ENCODE data around the gene IGF2BP2. TPM values are rescaled to one million over a fixed set of nuclear protein-coding genes. Genes with fewer than 3 reads are reported as not detected.

Gene IGF2BP2
- total and polyA plus RNA-seq, 9 of the 15 experiments (the other 6 are each of a cell fraction or from before 2014, with no cell fraction given) = 3.2 to 59.6 (median 30.5) TPM

- Histone ChIP-seq H2AFZ (ENCODE audit: low read depth, low read length) (no peak overlapping the region), H3K79me2 (ENCODE audit: control insufficient read depth, insufficient read depth, low read length) (peaks cover 88% of the 10 kb centered on the region), H3K27me3 (ENCODE audit: control insufficient read depth in 2 of 2, insufficient read depth in 2 of 2, low read length in 2 of 2) (no peaks in the 10 kb centered on the region), H3K4me1 (replicated peaks in 1 of 2; ENCODE audit: control insufficient read depth in 2 of 2, insufficient read depth in 2 of 2, low read length in 2 of 2) (peaks cover 8 to 13% of the 10 kb centered on the region in 2 experiments; a peak in 2 of 5 replicates), H3K36me3 (ENCODE audit: control insufficient read depth, insufficient read depth, low read length) (no peaks in the 10 kb centered on the region), H3K9ac (ENCODE audit: insufficient read depth in 1 of 2, low read depth in 2 of 2, low read length in 2 of 2) (no peak overlapping the region), H4K20me1 (replicated peaks; ENCODE audit: control insufficient read depth, insufficient read depth, low read length) (peaks cover 14% of the 10 kb centered on the region; the same call in 1 of the 2 replicates), H3K4me3 (no peak overlapping the region), H3K9me3 (replicated peaks; ENCODE audit: control insufficient read depth, insufficient read depth, low read depth, low read length) (no peaks in the 10 kb centered on the region), H3K4me2 (ENCODE audit: insufficient read depth, low read length) (no peak overlapping the region), H3K27ac (ENCODE audit: extremely low read depth, low read depth, low read length) (no peak overlapping the region), H3K9me1 (ENCODE audit: control insufficient read depth, insufficient read depth, low read length) (no peaks in the 10 kb centered on the region)
- no peak for ATAC-seq
- intact Hi-C loops (cut with micrococcal nuclease) = no loop called here
- CTCF ChIA-PET (ENCODE audit: low intra/inter-chr PET ratio) = no interaction called here
- FAIRE-seq = no peak
- no peak for DNase-seq (ENCODE audit: extremely low read depth in 1 of 4, low spot score in 3 of 4)
- in situ Hi-C loops (cut with MboI) = no loop called here
- WGBS (ENCODE audit: insufficient coverage, low coverage, missing lambda C conversion rate) = 50% methylated on average over 5 of the region's 5 CpGs
- POLR2A ChIA-PET = interaction anchor here (0.7 to 1.6 kb wide), 8 partner anchors 9 to 27 kb away, joined by 3 to 6 read pairs (median 4); no protein-coding TSS in a partner anchor
- BruUV-seq (replicated peaks) = no TSS peak
- TF ChIP-seq SMAD2 (IDR thresholded peaks at IDR 0.05; ENCODE audit: low read depth, low read length) (no peak), EP300 (IDR thresholded peaks at IDR 0.05; ENCODE audit: low read length) (no peak), HLTF (IDR thresholded peaks at IDR 0.05) (no peak), ZNF511 (CRISPR knock-in tag; IDR thresholded peaks at IDR 0.05) (no peak), HCFC1 (IDR thresholded peaks at IDR 0.05; ENCODE audit: low read depth, low read length) (no peak), ZNF398 (CRISPR knock-in tag; IDR thresholded peaks at IDR 0.05) (no peak), HES1 (IDR thresholded peaks at IDR 0.05; ENCODE audit: low read depth) (no peak), GATAD2A (IDR thresholded peaks at IDR 0.05) (no peak), ZNF644 (tag; IDR thresholded peaks at IDR 0.05; ENCODE audit: low read depth) (no peak), ZNF280A (IDR thresholded peaks at IDR 0.05; ENCODE audit: low read depth, partially characterized antibody) (no peak)
- TF ChIP-seq, protein P1, sequence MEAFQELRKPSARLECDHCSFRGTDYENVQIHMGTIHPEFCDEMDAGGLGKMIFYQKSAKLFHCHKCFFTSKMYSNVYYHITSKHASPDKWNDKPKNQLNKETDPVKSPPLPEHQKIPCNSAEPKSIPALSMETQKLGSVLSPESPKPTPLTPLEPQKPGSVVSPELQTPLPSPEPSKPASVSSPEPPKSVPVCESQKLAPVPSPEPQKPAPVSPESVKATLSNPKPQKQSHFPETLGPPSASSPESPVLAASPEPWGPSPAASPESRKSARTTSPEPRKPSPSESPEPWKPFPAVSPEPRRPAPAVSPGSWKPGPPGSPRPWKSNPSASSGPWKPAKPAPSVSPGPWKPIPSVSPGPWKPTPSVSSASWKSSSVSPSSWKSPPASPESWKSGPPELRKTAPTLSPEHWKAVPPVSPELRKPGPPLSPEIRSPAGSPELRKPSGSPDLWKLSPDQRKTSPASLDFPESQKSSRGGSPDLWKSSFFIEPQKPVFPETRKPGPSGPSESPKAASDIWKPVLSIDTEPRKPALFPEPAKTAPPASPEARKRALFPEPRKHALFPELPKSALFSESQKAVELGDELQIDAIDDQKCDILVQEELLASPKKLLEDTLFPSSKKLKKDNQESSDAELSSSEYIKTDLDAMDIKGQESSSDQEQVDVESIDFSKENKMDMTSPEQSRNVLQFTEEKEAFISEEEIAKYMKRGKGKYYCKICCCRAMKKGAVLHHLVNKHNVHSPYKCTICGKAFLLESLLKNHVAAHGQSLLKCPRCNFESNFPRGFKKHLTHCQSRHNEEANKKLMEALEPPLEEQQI (IDR thresholded peaks at IDR 0.05) = no peak
Measured at GRCh38 chr3:185789891-185790830, 34.7 kb downstream of the IGF2BP2 start.
